Lung (tissue), 12 donors: ENCODE results near the gene PARVB. TPM values are rescaled to one million over a fixed set of nuclear protein-coding genes. Genes with fewer than 3 reads are reported as not detected.

Source experiments
- ATAC-seq: fragments of 200-7000 bp; cut with Tn5 transposase; one replicate; pipeline ENCODE4 v1.9.1; 2020; ENCODE audit warnings: moderate number of reproducible peaks; ENCODE audit not compliant: insufficient read depth, low FRiP score
- DNase-seq, 3 donors: peaks; one replicate each; pipeline ENCODE4 v3.0.0-alpha.2; 2013 to 2017
- H3K27ac ChIP-seq, 2 donors: one replicate each; pipeline ENCODE4 v1.5.1; 2013; ENCODE audit warnings: mild to moderate bottlenecking in 2 of 2, moderate library complexity in 2 of 2, control low read depth in 1 of 2, inconsistent platforms in 1 of 2, low read depth in 1 of 2, low read length in 1 of 2
- H3K27me3 ChIP-seq, 3 donors: one replicate each; pipeline ENCODE4 v1.5.1; 2013; ENCODE audit warnings: low read length in 2 of 3; ENCODE audit not compliant: control insufficient read depth in 3 of 3, insufficient read depth in 3 of 3
- H3K36me3 ChIP-seq, 4 donors: one replicate each; pipeline ENCODE4 v1.5.1; 2013; ENCODE audit warnings: low read length in 4 of 4, mild to moderate bottlenecking in 1 of 4, moderate library complexity in 1 of 4; ENCODE audit not compliant: control insufficient read depth in 4 of 4, insufficient read depth in 4 of 4
- H3K4me1 ChIP-seq, 5 donors: one replicate each; pipeline ENCODE4 v1.5.1; 2013; ENCODE audit warnings: low read length in 5 of 5, mild to moderate bottlenecking in 2 of 5, moderate library complexity in 1 of 5; ENCODE audit not compliant: control insufficient read depth in 5 of 5, insufficient read depth in 5 of 5
- H3K4me3 ChIP-seq: one replicate; pipeline ENCODE4 v1.5.1; 2013; ENCODE audit warnings: mild to moderate bottlenecking, control low read depth, moderate library complexity
- H3K9ac ChIP-seq, 2 donors: one replicate each; pipeline ENCODE4 v1.5.1; 2013; ENCODE audit warnings: low read length in 2 of 2, control low read depth in 1 of 2; ENCODE audit not compliant: insufficient read depth in 1 of 2
- H3K9me3 ChIP-seq, 4 donors: one replicate each; pipeline ENCODE4 v1.5.1; 2013; ENCODE audit warnings: low read length in 3 of 4, mild to moderate bottlenecking in 1 of 4, moderate library complexity in 1 of 4; ENCODE audit not compliant: control insufficient read depth in 4 of 4, insufficient read depth in 3 of 4
- CTCF ChIP-seq: IDR thresholded peaks from 2 replicates; pipeline ENCODE4 v1.5.1; 2012; ENCODE audit warnings: mild to moderate bottlenecking; ENCODE audit errors: control extremely low read depth, extremely low read depth
- WGBS, 2 donors: extraction: QIAGEN DNeasy Blood & Tissue Kit; methylation state at CpG; one replicate each; pipeline ENCODE4 v1.1.7; 2013; 5-methylcytosine and 5-hydroxymethylcytosine counted together
- polyA plus RNA-seq, 2 donors: library from polyadenylated mRNA; stranded (reverse); fragments of 200-250 nt; gene quantifications; one replicate each; pipeline ENCODE4 v1.2.1, GENCODE V29; 2013
- total RNA-seq, 2 donors: library from RNA; depleted of rRNA in 1 of 2; stranded (reverse); fragments of >200 nt in 1 of 2; gene quantifications; one replicate each; pipeline ENCODE4 v1.2.1, GENCODE V29; 2014 to 2021
- donor health status: control.
- donor health status: control.
- donor health status: Bipolar disorder and iron deficiency.
- donor health status: healthy.
- donor health status: DM: yes; HTN: yes; CAD: no.

The PARVB gene
- total and polyA plus RNA-seq, 4 donors = 16.9 to 64.2 (median 49.7) TPM

- Histone ChIP-seq H3K36me3 (no peaks in the 10 kb centered on the region), H3K27me3 (no peaks in the 10 kb centered on the region), H3K9ac (no peak overlapping the region), H3K27ac (peak overlapping the region; percentile 0 to 78), H3K9me3 (no peaks in the 10 kb centered on the region), H3K4me1 (peaks cover 0 to 19% (median 3%) of the 10 kb centered on the region in 5 donors), H3K4me3 (no peak overlapping the region)
- no peak for TF ChIP-seq CTCF
- ATAC-seq (peak; percentile 58), DNase-seq (peak in 1 of 3 donors; percentile 42)
- 18 to 45% methylated on average over 30 of the region's 30 CpGs for WGBS, 2 donors
Measured at GRCh38 chr22:44068422-44069191, 44.5 kb downstream of the PARVB start.

- no peaks in the 10 kb centered on the region for H3K36me3 ChIP-seq
- no peak for ATAC-seq
- no peak overlapping the region for H3K4me3 ChIP-seq
- DNase-seq = no peak
- no peaks in the 10 kb centered on the region for H3K9me3 ChIP-seq
- no peak for TF ChIP-seq CTCF
- peaks cover 0 to 13% (median 3%) of the 10 kb centered on the region in 5 donors for H3K4me1 ChIP-seq
- H3K27ac ChIP-seq = no peak overlapping the region
- no peaks in the 10 kb centered on the region for H3K27me3 ChIP-seq
- H3K9ac ChIP-seq = no peak overlapping the region
- WGBS, 2 donors = 95% methylated on average over 5 of the region's 5 CpGs
Measured at GRCh38 chr22:44070029-44070428, 45.9 kb downstream of the PARVB start.

GRCh38 chr22:44071781-44072326 lies 47.8 kb downstream of the PARVB start:
- no peak for TF ChIP-seq CTCF
- Histone ChIP-seq H3K9me3 (no peaks in the 10 kb centered on the region), H3K4me3 (no peak overlapping the region), H3K27me3 (no peaks in the 10 kb centered on the region), H3K9ac (peak overlapping the region in 1 of 2 donors; percentile 19), H3K36me3 (no peaks in the 10 kb centered on the region), H3K27ac (no peak overlapping the region), H3K4me1 (peaks cover 0 to 12% (median 3%) of the 10 kb centered on the region in 5 donors)
- DNase-seq = peak; percentile 41 to 45 (median 42)
- WGBS, 2 donors = 76 to 80% methylated on average over 14 of the region's 14 CpGs
- no peak for ATAC-seq
